ENCODE data around the gene RAB15.

The RAB15 gene

DNA sequence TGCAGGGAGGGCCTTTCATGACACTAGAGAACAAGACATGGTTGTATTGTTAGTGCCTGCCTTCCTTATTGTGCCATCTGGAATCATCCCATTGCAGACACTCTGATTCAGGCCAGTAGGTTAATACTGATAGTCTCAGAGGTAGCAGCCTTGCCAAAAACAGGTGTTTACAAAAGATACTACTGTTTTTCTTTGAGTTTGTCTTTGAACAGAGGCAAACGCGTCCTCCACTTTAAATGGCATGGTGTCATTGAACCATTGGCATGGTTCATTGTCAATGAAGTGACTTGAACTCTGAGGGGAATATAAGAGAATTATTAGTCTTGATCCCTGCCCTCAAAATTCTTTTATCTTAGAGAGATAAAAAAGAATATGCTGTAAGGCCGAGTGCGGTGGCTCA, 18.8 kb upstream of the RAB15 start:
- in situ Hi-C loops (cut with MboI; ENCODE audit: low sequenced_read_pairs): no loop called here

DNA sequence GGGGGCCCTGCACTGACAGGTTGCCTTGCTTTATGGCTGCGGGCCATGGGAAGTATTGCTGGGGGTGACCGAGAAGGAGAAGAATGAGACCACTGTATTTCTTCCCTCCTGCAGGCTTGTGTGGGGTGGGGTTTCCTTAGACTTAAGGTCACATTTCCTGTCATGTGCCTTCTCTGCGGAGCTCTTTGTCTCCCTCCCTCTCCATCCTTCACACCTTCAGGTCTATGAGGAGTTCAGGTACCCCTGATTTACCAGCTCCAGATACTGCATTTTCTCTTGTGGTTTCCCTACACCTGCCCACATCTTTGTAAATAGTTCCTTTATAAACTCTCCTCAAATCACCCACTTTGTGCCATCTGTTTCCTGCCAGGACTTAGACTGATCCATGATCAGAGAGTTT, 18.2 kb upstream of the RAB15 start:
- in situ Hi-C loops (cut with MboI; ENCODE audit: low sequenced_read_pairs): no loop called here

DNA sequence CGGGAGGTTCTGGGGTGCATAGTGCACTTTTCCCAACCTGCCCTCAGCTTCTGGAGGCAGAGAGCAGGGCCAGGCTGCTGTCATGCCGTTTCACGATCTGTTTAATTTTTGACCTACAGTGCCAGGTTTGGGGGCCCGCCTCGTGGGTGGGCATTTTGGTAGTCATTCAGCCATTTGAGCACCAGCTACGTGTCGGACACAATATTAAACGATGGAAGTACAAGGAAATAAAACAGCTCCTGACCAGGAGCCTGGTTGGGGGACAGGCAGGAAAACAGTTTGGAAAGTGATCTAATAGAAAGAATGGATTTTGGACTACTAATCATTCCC, 15.3 kb upstream of the RAB15 start:
- in situ Hi-C loops (cut with MboI; ENCODE audit: low sequenced_read_pairs): no loop called here

DNA sequence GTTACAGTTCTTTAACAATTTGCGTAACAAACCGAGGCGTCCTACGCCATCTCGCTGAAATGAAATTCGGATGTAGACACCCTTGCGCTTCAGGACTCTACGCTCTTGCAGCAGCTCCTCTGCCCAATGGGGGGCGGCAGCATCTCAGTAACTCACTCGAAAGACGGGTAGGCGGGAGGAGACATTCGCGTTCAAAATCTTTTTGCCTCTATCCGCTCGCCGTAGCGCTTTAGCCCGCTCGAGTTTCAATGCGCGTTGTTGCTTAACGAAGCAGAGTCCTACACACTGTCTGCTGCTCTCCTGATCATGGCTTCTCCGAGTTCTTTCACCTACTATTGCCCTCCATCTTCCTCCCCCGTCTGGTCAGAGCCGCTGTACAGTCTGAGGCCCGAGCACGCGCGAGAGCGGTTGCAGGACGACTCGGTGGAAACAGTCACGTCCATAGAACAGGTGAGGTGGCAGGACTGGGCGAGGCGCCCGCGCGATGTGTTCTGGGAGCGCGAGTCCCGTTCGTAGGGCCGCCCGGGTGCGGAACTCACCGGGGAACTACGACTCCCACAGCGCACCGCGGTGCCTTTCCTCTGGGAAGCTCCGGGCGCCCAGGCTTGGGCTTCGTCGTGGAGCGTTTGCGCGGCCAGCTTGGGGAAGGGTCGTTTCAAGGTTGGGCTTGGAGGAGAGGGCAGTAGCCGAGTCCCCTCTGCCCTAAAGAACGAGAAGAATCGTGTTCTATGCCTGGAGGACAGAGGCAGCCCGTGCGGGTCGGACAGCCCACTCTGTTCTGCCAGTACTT, 14.7 kb upstream of the RAB15 start, which contains the start of gene FNTB:
FNTB (plus strand) TSS at position 248 of the 790 bp plus-strand sequence; CDS start at position 307, 59 bp downstream.
- in situ Hi-C loops (cut with MboI; ENCODE audit: low sequenced_read_pairs): no loop called here

DNA sequence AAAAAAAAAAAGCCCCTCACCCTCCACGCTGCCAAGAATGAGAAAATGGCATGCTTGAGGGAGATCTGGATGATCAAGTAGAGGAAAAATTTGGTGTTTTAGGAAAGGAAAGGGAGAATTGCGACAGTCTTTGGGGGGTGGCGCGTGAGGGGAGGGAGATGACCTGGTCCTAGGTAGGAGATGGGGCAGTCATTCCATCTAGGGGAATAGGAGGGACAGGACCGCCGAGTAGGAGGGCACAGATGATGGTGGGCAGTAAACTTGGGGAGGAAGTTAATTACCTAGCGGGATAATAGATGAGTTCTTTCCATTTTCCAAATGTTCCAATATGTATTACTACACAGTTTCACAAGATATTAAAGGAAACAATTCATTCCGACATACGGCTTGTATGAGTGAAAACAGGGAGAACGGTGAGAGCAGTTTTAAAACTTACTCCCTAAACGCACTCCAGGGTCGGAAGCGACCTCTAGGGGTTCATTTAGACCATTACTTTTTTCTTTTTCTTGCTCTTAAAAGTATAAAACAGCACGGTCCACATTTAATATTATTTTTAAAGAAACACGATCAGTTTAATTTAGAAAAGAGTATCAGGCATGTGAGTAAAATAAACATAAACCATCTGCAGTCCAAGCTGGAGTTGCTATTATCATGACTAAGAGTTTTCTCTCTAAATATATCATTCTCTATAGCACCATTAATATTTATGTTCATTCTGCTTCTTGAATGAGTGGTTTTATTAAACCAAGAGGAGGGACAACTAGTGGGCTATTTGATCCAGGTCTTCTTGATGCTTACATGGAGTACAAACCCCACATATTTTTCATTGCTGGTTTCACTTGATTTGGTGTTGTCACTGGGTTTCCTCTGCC, 11.5 kb upstream of the RAB15 start:
- in situ Hi-C loops (cut with MboI; ENCODE audit: low sequenced_read_pairs): no loop called here

DNA sequence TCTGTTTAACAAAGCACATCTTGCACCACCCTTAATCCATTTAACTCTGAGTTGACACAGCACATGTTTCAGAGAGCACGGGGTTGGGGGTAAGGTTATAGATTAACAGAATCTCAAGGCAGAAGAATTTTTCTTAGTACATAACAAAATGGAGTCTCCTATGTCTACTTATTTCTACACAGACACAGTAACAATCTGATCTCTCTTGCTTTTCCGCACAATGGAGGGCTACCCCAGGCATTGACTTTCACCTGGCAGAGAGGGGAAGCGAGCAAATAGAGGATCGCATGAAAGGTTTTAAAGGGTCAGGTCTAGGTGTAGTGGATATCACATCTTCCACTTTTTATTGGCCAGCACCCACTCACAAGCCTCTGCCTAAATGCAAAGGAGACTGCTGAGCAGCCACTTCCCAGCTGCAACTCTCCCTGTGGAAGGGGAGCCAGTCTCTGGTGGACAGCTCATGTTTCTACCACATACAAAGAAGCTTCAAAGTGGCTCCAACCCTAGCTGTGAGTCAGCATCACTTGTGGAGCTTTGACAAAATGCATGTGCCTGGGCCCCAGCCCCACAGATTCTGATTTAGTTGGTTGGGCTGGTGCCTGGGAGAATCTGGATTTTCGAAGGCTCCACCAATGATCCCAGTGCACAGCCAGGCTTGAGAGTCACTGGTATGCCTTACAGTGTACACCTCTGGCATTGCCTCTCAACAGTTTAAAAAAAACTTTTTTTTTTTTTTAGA, 7.4 kb upstream of the RAB15 start:
- in situ Hi-C loops (cut with MboI; ENCODE audit: low sequenced_read_pairs): no loop called here

DNA sequence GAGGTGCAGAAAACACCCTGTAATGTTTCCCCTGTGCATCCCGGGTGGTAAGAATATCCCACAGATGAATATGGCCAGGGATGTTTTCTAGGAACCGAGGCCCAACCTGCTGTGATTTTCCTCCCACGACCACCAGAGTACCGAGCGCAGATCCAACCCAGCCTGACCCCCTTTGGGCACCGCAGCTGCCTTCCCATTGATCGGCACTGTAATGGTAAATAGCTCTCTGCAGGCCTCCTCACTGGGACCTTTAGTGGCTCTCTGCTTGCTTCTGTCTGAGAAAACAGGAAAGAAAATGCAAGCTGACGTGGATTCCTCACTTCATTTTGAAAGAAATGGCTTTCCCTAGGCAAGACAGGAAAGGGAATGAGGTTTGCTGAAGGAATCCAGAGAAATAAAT, 2.4 kb upstream of the RAB15 start:
- in situ Hi-C loops (cut with MboI; ENCODE audit: low sequenced_read_pairs): no loop called here

DNA sequence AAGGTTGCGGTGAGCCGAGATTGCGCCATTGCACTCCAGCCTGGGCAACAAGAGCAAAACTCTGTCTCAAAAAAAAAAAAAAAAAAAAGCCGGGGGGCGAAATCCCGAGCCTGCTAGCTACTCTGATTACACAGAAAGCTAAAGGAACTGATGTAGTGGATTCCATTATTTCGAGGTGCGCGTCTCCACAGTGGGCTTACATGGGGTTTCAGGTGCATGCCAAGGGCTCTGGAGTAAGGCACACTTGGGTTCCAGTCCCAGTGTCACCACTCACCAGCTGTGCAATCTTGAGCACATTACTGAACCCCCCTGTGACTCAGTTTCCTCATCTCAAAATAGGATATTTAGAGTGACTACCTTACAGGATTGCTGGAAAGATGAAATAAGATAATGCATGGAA, 1.7 kb upstream of the RAB15 start:
- in situ Hi-C loops (cut with MboI; ENCODE audit: low sequenced_read_pairs): no loop called here

DNA sequence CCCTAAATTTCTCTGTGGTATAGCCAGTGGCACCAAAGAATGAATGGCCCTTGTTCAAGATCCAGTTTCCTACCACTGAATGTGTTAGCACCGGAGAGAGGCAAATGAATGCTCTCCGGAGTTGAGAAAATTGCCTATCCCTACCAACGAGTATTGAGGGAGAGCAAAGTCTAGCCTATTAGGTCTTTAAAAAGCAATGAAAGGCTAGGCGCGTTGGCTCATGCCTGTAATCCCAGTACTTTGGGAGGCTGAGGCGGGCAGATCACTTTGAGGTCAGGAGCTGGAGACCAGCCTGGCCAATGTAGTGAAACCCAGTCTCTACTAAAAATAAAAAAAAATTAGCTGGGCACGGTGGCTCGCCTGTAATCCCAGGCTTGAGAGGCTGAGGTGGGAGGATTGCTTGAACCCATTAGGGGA, 898 bp upstream of the RAB15 start:
- in situ Hi-C loops (cut with MboI; ENCODE audit: low sequenced_read_pairs): no loop called here

DNA sequence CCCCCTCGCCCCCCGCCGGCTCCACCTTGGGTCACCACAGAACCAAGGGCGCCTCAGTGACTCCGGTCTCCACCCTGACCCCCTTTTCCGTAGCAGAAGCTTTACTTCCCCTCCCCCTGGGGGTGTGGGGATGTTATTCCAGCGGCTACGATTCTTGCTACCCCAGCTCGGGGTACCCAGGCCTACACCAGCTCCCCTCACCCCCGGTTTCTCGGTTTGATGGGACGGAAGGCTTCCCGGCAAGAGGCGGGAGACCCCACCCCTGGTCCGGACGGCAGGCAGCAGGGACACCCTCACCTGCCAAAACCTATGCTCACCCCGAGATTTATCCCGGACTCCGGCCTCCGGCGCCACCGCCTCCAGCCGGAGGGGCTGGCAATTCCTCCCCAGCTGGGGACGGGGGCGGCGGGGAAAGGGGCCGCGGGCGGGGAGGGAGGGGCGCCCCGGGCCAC, 619 bp downstream of the RAB15 start:
- in situ Hi-C loops (cut with MboI; ENCODE audit: low sequenced_read_pairs): no loop called here

DNA sequence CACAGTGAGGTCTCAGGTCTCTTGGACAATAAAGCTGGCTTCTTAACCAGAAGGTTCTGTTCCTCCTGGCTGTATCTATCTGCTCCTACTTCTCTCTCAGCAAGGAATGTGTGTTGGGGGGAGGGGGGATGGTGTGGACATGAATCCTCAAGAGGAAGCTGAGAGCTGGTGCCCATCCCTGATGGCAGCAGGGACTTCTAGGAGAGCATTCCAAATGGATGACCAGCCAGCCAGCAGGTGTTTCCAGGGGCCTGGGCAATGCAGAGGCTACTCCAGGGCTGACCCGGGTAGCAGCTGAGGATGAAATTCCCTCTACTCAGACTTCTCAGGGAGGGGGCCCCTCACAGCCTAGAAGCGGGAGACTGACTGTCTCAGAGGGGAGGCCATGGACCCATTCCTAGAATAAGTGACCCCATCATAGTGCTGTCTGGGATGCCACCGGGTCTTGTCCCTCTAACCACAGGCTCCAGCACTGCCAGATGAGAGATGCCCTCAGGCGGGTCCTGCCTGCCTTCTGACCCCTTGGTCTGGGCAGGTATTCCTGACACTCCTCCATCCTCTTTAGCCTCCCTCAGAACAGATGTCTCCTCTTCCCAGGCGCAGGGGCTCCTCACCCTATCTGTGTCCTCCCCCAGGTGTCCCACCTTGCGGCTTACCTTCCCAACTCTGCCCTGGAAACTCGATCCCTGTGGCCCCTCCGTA, 1.2 kb downstream of the RAB15 start:
- in situ Hi-C loops (cut with MboI; ENCODE audit: low sequenced_read_pairs): no loop called here

DNA sequence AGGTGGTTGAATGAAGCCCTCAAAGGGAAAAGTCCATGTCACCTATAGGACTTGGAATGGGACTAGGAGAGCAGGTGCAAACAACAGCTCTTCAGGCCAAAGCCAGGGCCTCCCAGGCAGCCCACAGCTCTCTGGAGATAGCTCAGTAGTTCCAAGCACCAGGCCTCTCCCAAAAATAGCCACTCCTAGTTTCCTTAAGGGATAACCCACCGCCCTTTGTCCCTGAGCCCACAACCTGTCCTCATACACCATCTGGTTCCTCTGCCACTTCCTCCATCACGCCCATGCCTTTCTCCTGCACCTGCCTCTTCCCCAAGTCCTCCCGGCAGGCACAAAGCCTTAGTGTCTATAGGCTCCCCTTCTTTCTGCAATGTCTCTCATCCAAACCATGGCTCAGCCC, 2.1 kb downstream of the RAB15 start:
- in situ Hi-C loops (cut with MboI; ENCODE audit: low sequenced_read_pairs): no loop called here

DNA sequence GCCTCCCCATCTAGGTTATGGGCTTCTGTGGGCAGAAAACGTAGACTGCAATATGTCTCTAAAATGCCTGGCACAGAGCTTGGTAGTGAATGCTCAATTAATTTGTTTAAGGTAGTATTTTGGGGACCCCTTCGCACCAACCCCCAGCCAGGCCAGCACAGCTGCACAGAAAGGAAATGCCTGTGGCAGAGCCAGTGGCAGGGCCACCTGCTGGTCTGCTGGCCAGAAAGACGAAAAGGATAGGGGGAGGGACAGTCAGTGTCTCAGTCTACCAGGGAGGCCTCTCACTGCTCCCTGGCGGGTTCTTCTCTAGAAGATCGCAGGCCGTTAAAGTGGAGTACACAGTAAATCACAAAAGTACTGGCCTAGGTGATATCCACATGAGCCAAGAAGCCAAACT, 3.5 kb downstream of the RAB15 start:
- in situ Hi-C loops (cut with MboI; ENCODE audit: low sequenced_read_pairs): no loop called here

DNA sequence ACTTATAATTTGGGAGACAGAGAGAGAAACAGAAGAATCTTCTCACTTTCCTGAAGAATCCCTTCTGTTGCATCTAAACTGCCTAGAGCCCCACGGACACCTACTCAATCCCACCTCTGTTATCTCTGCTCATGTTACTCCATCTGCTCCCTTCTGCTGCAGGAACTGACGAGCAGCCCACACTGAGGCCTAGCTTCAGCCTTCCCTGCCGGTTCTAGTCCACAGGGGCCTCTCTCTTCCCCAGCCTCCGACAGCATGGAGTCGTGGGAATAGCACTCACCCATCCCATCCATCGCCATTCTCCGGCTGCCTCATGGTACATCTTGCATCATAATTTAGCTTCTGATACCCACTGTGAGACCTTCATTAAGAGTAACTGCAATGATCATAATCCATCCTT, 4.0 kb downstream of the RAB15 start:
- in situ Hi-C loops (cut with MboI; ENCODE audit: low sequenced_read_pairs): no loop called here

DNA sequence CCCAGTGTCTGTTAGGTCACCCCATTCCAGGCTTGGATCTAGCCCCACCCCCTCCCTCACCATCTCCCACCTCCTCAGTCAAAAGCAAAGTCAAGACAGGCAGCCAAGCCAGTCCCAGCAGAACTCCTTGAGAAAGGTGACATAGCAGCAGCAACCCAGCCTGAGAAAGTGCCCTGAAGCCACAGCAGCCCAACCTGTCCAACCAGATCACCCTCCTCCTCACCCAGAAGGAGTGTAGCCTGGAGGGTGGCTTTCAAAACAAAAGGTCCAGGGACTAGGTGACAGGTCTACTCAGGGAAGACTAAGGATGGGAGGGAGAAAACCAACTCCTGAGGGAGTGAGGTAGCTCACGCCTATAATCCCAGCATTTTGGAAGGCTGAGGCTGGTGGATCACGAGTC, 5.2 kb downstream of the RAB15 start:
- in situ Hi-C loops (cut with MboI; ENCODE audit: low sequenced_read_pairs): no loop called here

DNA sequence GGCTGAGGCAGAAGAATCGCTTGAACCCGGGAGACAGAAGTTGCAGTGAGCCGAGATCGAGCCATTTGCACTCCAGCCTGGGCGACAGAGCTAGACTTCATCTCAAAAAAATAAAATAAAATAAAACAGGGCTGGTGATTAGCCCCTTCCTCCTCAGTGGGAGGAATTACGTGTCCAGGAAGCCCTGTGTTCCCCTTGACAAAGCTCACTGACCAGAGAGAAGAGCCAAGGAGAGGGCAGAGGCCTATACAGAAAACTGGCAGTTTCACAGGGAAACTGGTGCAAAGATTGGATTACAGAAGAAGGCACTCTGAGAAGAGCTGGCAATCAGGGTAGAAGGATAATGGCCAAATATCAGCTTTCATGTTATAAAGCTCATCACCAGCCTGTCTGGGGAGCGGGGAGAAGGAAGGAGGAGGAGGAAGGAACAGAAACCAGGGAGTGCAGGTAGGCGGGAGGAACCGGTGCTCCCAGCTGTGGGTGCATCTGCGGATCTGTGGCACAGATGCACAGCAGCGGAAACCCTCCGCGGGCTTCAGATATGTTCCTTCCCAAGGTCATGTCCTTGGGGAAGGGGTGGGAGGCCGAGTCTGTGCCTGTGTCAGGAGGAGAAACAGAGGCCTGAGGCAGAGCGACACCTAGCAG, 6.7 kb downstream of the RAB15 start:
- in situ Hi-C loops (cut with MboI; ENCODE audit: low sequenced_read_pairs): no loop called here

DNA sequence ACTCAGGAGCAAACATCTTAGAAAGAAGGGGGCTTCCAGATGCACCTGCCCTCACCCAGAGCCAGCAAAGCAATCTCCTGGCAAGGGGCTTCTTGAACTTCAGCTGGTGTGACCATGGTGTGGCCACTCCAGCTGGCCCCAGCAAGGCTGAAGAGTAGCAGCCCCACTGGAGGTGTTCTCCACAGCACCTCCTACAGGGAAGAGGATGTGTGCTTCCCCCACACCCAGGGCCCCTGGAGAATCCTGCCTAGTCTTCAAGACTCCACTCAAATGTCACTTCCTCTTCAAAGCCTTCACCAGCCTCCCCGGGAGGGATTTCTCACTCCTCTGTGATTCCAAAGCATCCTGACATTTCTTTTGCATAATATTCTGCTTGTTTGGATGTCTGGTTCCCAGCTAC, 8.5 kb downstream of the RAB15 start:
- in situ Hi-C loops (cut with MboI; ENCODE audit: low sequenced_read_pairs): no loop called here

DNA sequence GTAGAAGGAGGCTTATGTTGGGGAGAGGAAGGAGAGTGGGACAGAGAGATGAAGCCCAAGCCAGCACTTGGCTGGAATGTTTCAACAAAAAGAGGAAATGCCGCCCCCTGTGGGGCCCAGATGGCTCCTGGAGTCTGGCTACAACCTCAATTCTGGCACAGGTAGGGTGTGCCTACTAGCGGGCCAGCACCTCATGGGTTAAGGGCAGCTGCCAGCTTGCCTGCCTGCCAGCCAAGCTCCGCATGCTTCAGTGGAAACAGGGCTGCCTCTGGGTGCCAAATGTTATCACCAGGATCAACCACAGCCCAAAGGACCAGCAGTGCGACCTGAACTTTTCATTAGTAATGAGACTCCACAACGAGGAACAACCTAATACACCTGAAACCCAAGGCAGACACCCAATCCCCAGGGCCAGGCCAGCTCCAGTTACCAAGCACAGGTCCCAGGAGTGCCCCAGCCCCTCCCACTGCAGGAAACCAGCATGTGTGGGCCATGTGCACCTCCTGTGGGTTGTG, 11.3 kb downstream of the RAB15 start:
- in situ Hi-C loops (cut with MboI; ENCODE audit: low sequenced_read_pairs): no loop called here

DNA sequence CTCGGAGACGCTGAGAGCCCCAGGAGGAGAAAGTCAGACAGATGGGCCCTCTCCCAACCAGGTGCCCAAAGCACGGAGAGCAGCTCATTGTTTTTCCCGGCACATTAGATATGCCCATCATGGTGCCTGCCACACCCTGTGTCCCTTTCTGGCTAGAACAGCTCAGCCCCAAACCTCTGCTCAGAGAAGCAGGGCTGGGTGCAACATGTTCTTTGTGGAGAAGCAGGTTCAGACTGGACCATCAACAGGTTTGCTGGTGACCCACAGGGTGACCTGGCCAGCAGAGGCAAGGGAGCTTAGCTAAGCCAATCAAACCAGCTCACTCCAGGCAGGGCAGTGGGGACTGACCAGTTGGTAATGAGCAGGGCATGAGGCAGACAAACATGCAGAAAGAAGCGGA, 13.4 kb downstream of the RAB15 start:
- in situ Hi-C loops (cut with MboI; ENCODE audit: low sequenced_read_pairs): no loop called here

DNA sequence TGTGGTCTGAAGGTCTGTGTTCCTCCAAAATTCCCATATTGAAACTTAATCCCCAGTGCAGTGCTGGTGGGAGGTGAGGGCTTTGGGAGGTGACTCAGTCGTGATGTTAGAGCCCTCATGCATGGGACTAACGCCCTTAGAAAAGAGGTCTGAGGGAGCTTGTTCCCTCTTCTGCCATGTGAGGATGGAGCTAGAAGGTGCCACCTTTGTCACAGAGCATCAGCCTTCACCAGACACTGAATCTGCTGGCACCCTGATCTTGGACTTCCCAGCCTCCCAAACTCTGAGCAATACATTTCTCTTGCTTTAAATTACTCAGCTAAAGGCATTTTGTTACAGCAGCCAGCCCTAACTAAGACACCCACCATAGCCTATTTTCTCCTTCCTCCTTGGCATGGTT, 13.9 kb downstream of the RAB15 start:
- in situ Hi-C loops (cut with MboI; ENCODE audit: low sequenced_read_pairs): no loop called here
